ENCODE data around the gene SENP1.

- TF ChIP-seq, protein P1, sequence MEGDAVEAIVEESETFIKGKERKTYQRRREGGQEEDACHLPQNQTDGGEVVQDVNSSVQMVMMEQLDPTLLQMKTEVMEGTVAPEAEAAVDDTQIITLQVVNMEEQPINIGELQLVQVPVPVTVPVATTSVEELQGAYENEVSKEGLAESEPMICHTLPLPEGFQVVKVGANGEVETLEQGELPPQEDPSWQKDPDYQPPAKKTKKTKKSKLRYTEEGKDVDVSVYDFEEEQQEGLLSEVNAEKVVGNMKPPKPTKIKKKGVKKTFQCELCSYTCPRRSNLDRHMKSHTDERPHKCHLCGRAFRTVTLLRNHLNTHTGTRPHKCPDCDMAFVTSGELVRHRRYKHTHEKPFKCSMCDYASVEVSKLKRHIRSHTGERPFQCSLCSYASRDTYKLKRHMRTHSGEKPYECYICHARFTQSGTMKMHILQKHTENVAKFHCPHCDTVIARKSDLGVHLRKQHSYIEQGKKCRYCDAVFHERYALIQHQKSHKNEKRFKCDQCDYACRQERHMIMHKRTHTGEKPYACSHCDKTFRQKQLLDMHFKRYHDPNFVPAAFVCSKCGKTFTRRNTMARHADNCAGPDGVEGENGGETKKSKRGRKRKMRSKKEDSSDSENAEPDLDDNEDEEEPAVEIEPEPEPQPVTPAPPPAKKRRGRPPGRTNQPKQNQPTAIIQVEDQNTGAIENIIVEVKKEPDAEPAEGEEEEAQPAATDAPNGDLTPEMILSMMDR (IDR thresholded peaks at IDR 0.05): no peak
- no peak for TF ChIP-seq POLR2A (IDR thresholded peaks at IDR 0.05)
Measured at GRCh38 chr12:48078901-48079300, 27.0 kb downstream of the SENP1 start.

Data from adrenal gland (tissue), 5 donors.